Ovary (tissue), 9 donors: ENCODE data around the gene DKKL1. TPM values are rescaled to one million over a fixed set of nuclear protein-coding genes. Genes with fewer than 3 reads are reported as not detected.
A peak's percentile ranks its signal among the peaks of the same experiment; 100 is the strongest.

ENCODE experiments used
- DNase-seq, 5 donors: peaks; one replicate each; pipeline ENCODE4 v3.0.0-alpha.2; 2019 to 2020
- H3K27ac ChIP-seq, 2 donors: fragments of 200-600 bp; one replicate each; pipeline versions ENCODE4 v1.5.1 to v1.8.0; 2019 to 2022
- H3K27me3 ChIP-seq: fragments of 200-600 bp; one replicate; pipeline ENCODE4 v1.8.0; 2022
- H3K36me3 ChIP-seq: fragments of 200-600 bp; sonication (generic); one replicate; pipeline ENCODE4 v1.5.1; 2019
- H3K4me1 ChIP-seq: one replicate; pipeline ENCODE4 v1.8.1; 2013; ENCODE audit warnings: mild to moderate bottlenecking, moderate library complexity; ENCODE audit not compliant: insufficient read depth
- H3K4me3 ChIP-seq: fragments of 200-600 bp; sonication (generic); one replicate; pipeline ENCODE4 v1.5.1; 2017
- H3K9me3 ChIP-seq, 2 donors: fragments of 200-600 bp in 1 of 2; sonication (generic) in 1 of 2; one replicate each; pipeline versions ENCODE4 v1.5.1 to v1.8.1; 2013 to 2019; ENCODE audit warnings: mild to moderate bottlenecking in 1 of 2, moderate library complexity in 1 of 2
- EP300 ChIP-seq: sonication (generic); formaldehyde crosslinking; IDR thresholded peaks from one replicate; pipeline ENCODE4 v1.6.1; 2017; ENCODE audit warnings: antibody characterized with exemption
- POLR2A ChIP-seq: fragments of 450-650 bp; IDR thresholded peaks from one replicate; pipeline ENCODE4 v1.6.1; 2017; ENCODE audit warnings: antibody characterized with exemption, mild to moderate bottlenecking, moderate library complexity
- WGBS, 3 donors: extraction: QIAGEN DNeasy Blood & Tissue Kit in 1 of 3; methylation state at CpG; one replicate each; pipeline versions ENCODE4 v1.1.5 to v1.1.7; 2013 to 2017; 5-methylcytosine and 5-hydroxymethylcytosine counted together
- intact Hi-C, 4 donors: fragments of 100-400 bp; cut with DNase I; formaldehyde crosslinking; loops; one replicate each; pipeline versions ENCODE4 v1.11.0 to v1.15.1; 2022 to 2023
- polyA plus RNA-seq, 2 donors: library from polyadenylated mRNA; stranded (reverse); fragments of 200-250 nt in 1 of 2; fragments of 350-450 nt in 1 of 2; fragmentation: Illumina TruSeq in 1 of 2; extraction: RNeasy Lipid Tissue Mini Kit (QIAGEN cat#74804) in 1 of 2; gene quantifications; one replicate each; pipeline ENCODE4 v1.2.3, GENCODE V29; 2013 to 2014
- total RNA-seq, 7 donors: library from RNA; depleted of rRNA in 2 of 7; stranded (reverse); fragments of >200 nt in 2 of 7; fragmentation: NEBNext Ultra II Directional in 3 of 7; extraction: Animal tissue kit (Norgen Biotek cat#: 25700) in 3 of 7; gene quantifications; one replicate each; pipeline versions ENCODE4 v1.1.0 to v1.2.4, GENCODE V29; 2016 to 2023
- TF ChIP-seq, protein P1 (sequence below), 3 donors: fragments of 450-650 bp in 2 of 3; fragments of 200-600 bp in 1 of 3; IDR thresholded peaks; one replicate each; pipeline versions ENCODE4 v1.5.1 to v1.8.0; 2016 to 2022; ENCODE audit warnings: antibody characterized with exemption in 3 of 3, mild to moderate bottlenecking in 1 of 3
- donor health status: DM: no; HTN: no; CAD: no; lungs with moderate emphysema.
- donor health status: DM: no; HTN: no; CAD: no.
- donor health status: Bipolar disorder and iron deficiency.
- donor health status: DM: yes; HTN: yes; CAD: no.
- donor health status: DM: no; HTN: no; CAD: no.
- donor health status: DM: yes; HTN: yes; CAD: no.

Gene DKKL1
- total and polyA plus RNA-seq, 9 donors, result 0.22 to 2.4 (median 1.1) TPM; not detected in 1

DNA sequence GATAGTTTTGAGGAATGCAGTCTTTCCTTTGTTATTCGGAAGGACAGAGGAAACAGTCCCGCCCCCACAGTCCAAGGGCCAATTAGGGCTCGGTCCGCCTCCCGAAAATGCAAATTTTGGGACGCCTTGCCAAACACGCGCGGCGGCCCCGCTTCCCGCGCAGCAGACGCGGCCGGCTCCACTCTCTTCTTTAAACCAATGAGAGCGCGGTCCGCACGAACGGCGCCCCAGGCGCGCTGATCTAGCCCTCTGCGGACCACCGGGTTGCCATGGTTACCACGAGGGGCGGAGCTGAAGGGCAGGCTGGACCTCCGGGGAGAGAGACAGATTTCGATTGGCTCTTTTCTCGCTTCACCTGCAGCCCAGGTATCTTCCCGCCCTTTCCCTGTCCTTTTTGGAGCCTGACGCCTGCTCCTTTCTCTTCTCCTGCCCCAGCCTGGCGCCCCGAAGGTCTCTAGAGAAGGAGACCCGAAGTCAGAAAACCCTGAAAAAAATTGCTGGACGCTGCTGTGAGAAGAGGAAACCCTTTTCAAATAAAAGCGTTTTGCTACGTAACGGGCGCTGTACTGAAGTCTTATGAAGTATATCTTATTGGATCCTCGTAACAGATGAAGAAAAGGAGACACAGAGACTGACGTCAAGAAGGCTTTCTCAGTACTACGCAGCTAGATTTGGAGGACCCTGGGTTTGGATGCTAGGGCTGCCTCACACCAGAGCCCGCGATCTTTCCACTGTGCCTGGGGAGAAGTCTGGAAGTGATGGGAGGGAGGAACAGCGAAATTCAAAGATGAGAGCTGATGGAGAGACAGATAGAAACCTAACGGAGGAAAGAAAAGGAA is 57.6 kb downstream of the DKKL1 start:
- whole genome bisulfite sequencing, 3 donors, result 5 to 7% (median 6%) methylated on average over 48 of the region's 48 CpGs
- TF ChIP-seq, protein P1, sequence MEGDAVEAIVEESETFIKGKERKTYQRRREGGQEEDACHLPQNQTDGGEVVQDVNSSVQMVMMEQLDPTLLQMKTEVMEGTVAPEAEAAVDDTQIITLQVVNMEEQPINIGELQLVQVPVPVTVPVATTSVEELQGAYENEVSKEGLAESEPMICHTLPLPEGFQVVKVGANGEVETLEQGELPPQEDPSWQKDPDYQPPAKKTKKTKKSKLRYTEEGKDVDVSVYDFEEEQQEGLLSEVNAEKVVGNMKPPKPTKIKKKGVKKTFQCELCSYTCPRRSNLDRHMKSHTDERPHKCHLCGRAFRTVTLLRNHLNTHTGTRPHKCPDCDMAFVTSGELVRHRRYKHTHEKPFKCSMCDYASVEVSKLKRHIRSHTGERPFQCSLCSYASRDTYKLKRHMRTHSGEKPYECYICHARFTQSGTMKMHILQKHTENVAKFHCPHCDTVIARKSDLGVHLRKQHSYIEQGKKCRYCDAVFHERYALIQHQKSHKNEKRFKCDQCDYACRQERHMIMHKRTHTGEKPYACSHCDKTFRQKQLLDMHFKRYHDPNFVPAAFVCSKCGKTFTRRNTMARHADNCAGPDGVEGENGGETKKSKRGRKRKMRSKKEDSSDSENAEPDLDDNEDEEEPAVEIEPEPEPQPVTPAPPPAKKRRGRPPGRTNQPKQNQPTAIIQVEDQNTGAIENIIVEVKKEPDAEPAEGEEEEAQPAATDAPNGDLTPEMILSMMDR (IDR thresholded peaks at IDR 0.05), result no peak
- no peak for TF ChIP-seq EP300
- TF ChIP-seq POLR2A, result no peak
- Histone ChIP-seq H3K4me1 (no peaks in the 10 kb centered on the region), H3K27me3 (peaks cover 9% of the 10 kb centered on the region), H3K4me3 (no peak overlapping the region), H3K27ac (no peak overlapping the region), H3K36me3 (no peaks in the 10 kb centered on the region), H3K9me3 (no peaks in the 10 kb centered on the region)
- intact Hi-C loops, result no loop called here
- peak in 2 of 5 donors; percentile 59 to 63 for DNase-seq

DNA sequence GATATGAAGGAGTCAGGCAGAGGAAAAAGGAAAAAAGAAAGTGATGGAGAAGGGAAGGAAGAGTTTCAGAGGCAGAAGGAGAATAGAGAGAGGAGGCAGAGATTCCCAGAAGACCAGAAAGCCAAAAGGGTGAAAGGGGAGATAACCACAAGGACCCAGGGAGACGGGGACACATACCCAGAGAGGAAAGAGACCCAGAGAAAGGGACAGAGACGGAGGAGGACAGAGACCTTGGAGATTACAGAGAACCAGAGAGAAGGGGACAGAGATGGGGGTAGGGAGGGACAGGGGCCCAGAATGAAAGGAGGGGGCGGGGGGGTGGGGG is 58.2 kb downstream of the DKKL1 start:
- WGBS, 3 donors, result 12 to 18% (median 16%) methylated on average over 3 of the region's 3 CpGs
- Histone ChIP-seq H3K27ac (no peak overlapping the region), H3K4me3 (no peak overlapping the region), H3K36me3 (no peaks in the 10 kb centered on the region), H3K9me3 (no peaks in the 10 kb centered on the region), H3K27me3 (peaks cover 9% of the 10 kb centered on the region), H3K4me1 (no peaks in the 10 kb centered on the region)
- no peak for DNase-seq
- TF ChIP-seq POLR2A (no peak), EP300 (no peak)
- TF ChIP-seq, protein P1 (IDR thresholded peaks at IDR 0.05), result no peak
- intact Hi-C loops, result no loop called here

DNA sequence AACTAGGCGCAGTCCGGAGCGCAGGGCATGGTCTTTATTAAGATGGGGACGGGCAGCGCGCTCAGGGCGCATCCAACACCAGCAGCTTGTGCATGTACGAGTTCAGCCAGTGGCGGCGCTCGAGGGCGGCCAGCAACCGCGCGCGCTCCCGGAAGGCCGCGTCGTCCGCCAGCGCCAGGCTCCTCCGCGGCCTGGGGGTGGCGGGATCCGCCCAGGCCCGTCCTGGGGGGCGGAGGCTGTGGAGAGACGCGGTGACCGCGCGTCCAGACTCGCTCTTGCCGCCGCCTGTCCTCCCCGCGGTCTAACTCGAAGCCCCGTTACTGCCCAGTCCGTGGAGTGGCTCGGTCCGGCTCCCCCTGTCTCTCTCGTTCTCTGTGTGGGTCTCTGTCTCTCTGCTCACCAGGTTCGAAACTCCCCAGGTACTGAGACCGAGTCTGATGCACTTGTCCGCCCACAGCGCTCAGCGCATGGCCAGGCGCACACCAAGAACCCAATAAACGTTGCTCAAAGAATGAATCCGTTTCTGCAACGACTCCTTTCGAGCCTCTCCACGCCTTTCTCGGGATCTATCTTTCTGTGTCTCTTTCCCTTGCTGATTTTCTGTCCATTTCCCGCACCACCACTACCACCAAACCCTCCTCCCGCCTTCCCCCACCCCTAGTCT is 58.9 kb downstream of the DKKL1 start:
- Histone ChIP-seq H3K27ac (no peak overlapping the region), H3K36me3 (no peaks in the 10 kb centered on the region), H3K4me3 (no peak overlapping the region), H3K27me3 (peaks cover 9% of the 10 kb centered on the region), H3K9me3 (no peaks in the 10 kb centered on the region), H3K4me1 (no peaks in the 10 kb centered on the region)
- WGBS, 3 donors, result 2 to 3% (median 2%) methylated on average over 34 to 58 of the region's 58 CpGs
- intact Hi-C loops, result no loop called here
- no peak for DNase-seq
- TF ChIP-seq, protein P1 (IDR thresholded peaks at IDR 0.05), result no peak
- no peak for TF ChIP-seq EP300
- no peak for TF ChIP-seq POLR2A

DNA sequence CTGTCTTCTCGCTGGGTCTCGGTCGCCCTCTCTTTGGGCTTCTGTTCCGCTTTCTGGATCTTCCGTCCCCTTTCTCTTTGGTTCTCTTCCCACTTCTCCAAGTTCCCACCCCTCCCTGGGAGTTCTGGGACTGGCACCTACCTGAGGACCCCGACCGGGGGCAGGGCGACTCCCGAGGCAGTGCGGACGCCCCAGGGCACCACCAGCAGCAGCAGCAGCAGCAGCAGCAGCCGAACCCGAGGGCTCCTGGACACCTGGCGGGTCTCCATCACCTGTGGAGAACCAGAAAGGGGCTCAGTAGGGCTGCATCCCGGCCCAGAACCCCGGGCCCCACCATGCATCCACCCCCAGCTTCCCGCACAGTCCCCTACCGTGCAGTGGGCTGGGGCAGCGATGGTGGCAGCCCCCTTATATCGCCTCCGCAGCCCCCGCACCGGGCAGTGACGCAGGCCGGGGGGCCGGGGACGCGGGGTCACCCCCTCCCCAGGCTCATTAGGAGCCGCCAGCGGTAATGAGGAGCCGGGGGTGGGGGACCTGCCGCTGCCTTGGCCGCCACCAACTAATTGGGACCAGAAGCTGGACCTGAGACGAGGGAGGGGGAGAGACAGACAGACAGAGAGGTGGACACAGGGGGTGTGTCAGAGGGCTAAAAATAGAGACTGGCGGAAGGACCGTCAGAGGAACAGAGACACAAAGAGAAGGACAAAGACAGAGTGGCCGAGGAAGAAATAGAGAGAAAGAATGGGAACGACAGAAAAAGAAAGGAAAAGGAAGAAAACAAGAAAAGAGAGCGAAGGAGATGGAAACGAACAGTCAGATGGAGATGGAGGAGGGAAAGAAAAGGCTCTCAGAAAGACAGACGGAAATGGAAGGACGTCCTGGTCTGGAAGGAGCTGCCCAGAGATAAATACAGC is 59.7 kb downstream of the DKKL1 start, which contains the start of gene PTH2:
Gene PTH2 (minus strand): TSS at position 371 of the 914 bp plus-strand sequence. CDS start 102 bp downstream, at position 269.
- no peaks in the 10 kb centered on the region for H3K9me3 ChIP-seq
- no peak for TF ChIP-seq POLR2A
- TF ChIP-seq, protein P1 (IDR thresholded peaks at IDR 0.05), result no peak
- TF ChIP-seq EP300, result no peak
- H3K27me3 ChIP-seq, result peaks cover 9% of the 10 kb centered on the region
- H3K4me1 ChIP-seq, result peaks cover 1% of the 10 kb centered on the region
- no peaks in the 10 kb centered on the region for H3K36me3 ChIP-seq
- WGBS, 3 donors, result 3 to 5% (median 5%) methylated on average over 38 to 42 of the region's 42 CpGs
- no peak within 1 kb of the TSS for H3K4me3 ChIP-seq
- H3K27ac ChIP-seq, result no peak within 1 kb of the TSS
- no peak for DNase-seq
- intact Hi-C loops, result no loop called here
